HG03575 (cell line): ENCODE data around the gene LGALS12.

Experiments
- ATAC-seq: cut with Tn5 transposase; IDR thresholded peaks from one replicate; pipeline ENCODE4 v1.9.1; 2021; ENCODE audit not compliant: unreplicated experiment, insufficient number of reproducible peaks, low FRiP score; ENCODE audit errors: extremely low read depth

Gene LGALS12, protein sequence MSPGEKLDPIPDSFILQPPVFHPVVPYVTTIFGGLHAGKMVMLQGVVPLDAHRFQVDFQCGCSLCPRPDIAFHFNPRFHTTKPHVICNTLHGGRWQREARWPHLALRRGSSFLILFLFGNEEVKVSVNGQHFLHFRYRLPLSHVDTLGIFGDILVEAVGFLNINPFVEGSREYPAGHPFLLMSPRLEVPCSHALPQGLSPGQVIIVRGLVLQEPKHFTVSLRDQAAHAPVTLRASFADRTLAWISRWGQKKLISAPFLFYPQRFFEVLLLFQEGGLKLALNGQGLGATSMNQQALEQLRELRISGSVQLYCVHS

DNA sequence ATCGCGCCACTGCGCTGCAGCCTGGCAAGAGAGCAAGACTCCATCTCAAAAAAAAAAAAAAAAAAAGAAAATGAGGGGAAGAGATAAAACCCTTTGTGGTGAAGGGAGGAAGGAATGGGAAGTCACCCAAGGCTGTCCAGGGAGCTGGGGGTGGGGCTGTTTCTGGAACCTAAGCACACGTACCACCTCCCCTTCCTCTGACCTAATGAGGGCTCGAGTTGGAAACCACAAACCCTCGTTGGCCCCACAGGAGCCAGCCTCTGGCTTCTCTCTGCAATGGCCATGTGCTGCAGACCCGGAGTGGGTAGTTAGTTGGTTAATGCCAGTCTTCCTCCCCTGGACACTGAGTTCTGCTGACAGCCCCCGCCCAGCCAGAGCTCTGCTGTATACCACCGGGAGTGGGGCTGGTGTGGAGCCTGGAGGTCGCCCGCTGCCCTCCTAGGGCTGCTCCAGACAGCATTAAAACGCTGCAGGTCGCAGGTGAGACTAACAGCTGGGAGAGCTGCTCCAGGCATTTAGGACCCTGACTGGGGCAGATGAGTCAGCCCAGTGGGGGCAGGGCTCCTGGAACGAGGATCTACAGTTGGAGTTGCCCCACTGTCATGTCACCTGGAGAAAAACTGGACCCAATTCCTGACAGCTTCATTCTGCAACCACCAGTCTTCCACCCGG lies at the start of gene LGALS12:
LGALS12 (plus strand) TSS at position 228 of the 672 bp plus-strand sequence; CDS start at position 603, 375 bp downstream.
- no peak for ATAC-seq

- ATAC-seq = no peak
Observed at GRCh38 chr11:63459586-63459985, 46.3 kb upstream of the LGALS12 start.

DNA sequence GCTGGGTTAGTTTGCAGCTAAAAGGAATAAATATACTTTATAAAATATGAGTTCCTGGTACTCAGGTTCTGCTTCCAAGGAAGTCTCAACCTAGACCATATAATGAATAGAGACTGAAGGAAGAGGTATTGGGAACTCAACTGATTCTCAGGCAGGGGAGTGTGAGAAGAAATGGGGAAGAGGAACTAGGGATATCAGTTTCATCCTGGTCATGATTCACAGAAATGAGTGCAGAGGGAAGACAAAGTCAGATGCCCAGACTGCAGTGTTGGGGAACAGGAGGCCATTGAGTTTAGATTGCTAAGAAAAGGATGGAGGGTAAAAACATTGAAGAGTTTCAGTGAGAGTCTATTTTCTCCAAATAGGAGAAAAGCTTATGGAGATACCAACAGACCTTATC lies 43.7 kb upstream of the LGALS12 start:
- ATAC-seq = no peak

- no peak for ATAC-seq
Observed at GRCh38 chr11:63470311-63470710, 35.6 kb upstream of the LGALS12 start.

DNA sequence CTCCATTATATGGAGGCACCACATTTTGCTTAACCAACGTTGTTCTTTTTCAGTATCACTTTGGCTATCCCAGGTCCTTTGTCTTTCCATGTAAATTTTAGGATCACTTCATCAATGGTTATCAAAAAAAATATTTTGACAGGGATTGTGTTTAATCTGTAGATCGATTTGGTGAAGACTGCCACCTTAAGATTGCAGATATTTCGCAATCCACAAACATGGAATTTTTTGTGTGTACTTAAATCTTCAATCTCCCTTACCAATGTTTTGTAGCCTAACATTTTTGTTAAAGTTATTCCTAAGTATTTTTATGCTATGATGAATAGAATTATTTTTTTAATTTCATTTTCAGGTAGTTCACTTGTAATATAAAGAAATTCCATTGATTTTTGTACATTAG lies 33.5 kb upstream of the LGALS12 start:
- ATAC-seq = no peak

- ATAC-seq = no peak
Observed at GRCh38 chr11:63476618-63477017, 29.3 kb upstream of the LGALS12 start.

DNA sequence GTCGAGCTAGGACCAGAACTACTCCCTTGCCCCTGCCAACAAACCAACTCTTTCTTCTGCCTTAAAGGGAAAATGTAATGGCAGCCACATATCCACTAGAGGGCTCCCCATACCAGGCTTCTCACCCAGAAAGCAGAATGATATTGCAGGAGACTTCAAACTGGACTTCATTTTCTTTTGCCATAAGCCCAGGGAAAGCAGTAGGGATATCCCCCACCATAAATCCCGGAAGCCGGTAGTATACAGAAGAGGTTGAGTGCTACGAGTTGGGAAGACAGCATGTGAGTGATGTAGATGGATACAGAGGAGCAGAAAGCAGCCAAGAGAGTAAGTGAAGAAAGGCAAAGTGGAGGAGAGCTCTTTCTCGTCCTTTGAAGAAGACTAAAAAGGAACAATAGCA lies 27.0 kb upstream of the LGALS12 start:
- ATAC-seq = no peak

- no peak for ATAC-seq
Observed at GRCh38 chr11:63480039-63480438, 25.8 kb upstream of the LGALS12 start.

DNA sequence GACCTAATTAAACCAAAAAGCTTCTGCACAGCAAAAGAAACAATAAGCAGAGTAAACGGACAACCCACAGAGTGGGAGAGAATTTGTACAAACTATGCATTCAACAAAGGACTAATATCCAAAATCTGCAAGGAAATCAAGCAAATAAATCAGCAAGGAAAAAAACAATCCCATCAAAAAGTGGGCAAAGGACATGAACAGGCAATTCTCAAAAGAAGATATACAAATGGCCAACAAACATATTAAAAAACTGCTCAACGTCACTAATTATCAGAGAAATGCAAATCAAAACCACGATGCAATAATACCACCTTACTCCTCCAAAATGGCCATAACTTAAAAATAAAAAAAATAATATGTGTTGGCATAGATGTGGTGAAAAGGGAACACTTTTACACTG lies 20.1 kb upstream of the LGALS12 start:
- no peak for ATAC-seq

GRCh38 chr11:63488789-63489188 lies 17.1 kb upstream of the LGALS12 start:
- no peak for ATAC-seq

GRCh38 chr11:63489879-63490278 lies 16.0 kb upstream of the LGALS12 start:
- no peak for ATAC-seq

- no peak for ATAC-seq
Observed at GRCh38 chr11:63490551-63491239, 15.2 kb upstream of the LGALS12 start, which contains the start of gene PLAAT5. PLAAT5 (minus strand) TSS chr11:63491167; CDS start chr11:63491034, 133 bp downstream.

DNA sequence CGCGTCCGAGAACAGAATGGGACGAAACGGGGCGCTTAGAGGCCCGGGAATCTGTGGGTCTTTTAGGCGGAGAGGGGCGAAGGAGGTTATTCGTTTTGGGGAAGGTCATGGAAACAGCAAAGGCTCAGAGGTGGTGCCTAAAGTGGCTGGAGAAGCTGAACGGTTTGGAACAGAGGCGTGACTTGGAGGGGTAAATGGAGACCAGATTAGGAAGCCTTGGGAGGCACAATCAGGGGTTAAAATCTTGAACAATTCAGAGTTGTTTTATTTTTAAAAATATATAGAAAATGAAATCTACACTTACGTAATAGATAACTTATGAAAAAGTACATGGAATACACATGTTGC lies 14.7 kb upstream of the LGALS12 start:
- ATAC-seq = no peak

- no peak for ATAC-seq
Observed at GRCh38 chr11:63491636-63492372, 14.1 kb upstream of the LGALS12 start.

DNA sequence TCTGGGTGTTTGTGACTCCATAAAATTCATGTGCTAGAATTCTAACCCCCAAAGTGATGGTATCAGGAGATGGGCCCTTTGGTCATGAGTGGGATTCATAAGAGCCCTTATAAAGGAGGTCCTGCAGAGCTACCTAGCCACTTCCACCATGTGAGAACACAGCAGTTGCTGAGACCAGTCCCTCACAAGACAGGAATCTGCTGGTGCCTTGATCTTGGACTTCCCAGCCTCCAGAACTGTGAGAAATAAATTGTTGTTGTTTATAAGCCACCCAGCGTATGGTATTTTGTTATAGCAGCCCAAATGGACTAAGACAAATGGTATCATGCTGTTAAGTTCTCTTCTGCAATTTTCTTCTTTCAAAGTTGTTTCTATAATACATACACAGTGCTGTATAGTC lies 13.4 kb upstream of the LGALS12 start:
- no peak for ATAC-seq

GRCh38 chr11:63493127-63493526 lies 12.8 kb upstream of the LGALS12 start:
- ATAC-seq = no peak

DNA sequence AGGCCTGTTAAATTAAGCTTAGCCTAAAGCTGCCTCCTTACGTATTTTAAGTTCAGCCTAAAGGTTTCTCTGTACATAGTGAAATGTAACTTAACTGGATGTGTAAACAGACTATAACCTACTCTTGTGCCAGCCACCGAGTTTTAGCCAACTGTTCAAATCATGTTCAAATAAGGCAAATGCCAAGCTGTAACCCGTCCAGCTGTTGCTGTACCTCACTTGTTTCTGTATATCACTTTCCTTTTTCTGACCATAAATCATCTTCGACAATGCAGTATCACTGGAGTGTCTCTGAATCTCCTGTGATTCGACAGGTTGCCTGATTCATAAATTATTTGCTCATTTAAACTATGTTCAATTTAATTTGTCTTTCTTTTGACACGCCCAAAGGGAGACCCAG lies 10.9 kb upstream of the LGALS12 start:
- ATAC-seq = no peak

GRCh38 chr11:63499874-63500273 lies 6.0 kb upstream of the LGALS12 start:
- ATAC-seq = no peak

- ATAC-seq = no peak
Observed at GRCh38 chr11:63501236-63501635, 4.6 kb upstream of the LGALS12 start.
